RWPE1 (cell line): Measurements from ENCODE around the gene CRYBA4.

Source experiments
- CTCF ChIA-PET: fragments of 350-600 bp; sonication (Branson Sonifier 250); formaldehyde crosslinking; extraction: SDS; loops from one replicate; lab custom pipeline; 2021; lab: Yijun Ruan, JAX
- POLR2A ChIA-PET: fragments of 400-600 bp; formaldehyde crosslinking; extraction: SDS; loops from one replicate; lab custom pipeline; 2020; ENCODE audit warnings: antibody characterized with exemption; ENCODE audit not compliant: low non-redundant PET; lab: Yijun Ruan, JAX
- DNase-seq: peaks from one replicate; pipeline ENCODE4 v3.0.0; 2012; ENCODE audit warnings: low spot score
- H3K27ac ChIP-seq: fragments of 450-650 bp; 2 replicates; pipeline ENCODE4 v1.5.1; 2017
- TF ChIP-seq, protein P1 (sequence below): fragments of 450-650 bp; conservative IDR thresholded peaks from 2 replicates; pipeline ENCODE4 v1.5.1; 2017; ENCODE audit warnings: low read depth, mild to moderate bottlenecking

The CRYBA4 gene

DNA sequence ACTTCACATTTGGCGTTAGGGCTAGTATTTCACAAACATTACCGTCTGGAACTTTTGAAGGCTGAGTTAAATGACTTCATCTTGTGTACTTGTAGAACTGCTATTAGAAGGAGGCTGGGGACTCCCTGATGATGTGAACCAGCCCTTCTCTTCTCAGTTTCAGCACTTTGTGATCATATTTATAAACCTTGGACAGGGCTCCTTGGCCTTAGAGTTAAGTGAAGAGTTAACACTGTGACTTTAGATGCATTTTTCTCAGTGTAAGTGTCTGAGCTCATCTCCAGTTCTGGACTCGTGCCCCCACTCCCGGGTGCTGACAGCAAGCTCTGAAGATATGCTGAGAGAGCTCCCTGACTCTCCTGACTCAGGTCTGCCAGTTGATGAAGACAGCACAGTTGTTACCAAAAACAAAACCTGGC, 44.1 kb downstream of the CRYBA4 start:
- no peak overlapping the region for H3K27ac ChIP-seq
- ChIA-PET POLR2A (no interaction called here), CTCF (interaction anchor here (0.6 to 1.3 kb wide), 5 partner anchors 16 to 289 kb away, joined by 3 to 5 read pairs (median 3); no protein-coding TSS in a partner anchor)
- TF ChIP-seq, protein P1, sequence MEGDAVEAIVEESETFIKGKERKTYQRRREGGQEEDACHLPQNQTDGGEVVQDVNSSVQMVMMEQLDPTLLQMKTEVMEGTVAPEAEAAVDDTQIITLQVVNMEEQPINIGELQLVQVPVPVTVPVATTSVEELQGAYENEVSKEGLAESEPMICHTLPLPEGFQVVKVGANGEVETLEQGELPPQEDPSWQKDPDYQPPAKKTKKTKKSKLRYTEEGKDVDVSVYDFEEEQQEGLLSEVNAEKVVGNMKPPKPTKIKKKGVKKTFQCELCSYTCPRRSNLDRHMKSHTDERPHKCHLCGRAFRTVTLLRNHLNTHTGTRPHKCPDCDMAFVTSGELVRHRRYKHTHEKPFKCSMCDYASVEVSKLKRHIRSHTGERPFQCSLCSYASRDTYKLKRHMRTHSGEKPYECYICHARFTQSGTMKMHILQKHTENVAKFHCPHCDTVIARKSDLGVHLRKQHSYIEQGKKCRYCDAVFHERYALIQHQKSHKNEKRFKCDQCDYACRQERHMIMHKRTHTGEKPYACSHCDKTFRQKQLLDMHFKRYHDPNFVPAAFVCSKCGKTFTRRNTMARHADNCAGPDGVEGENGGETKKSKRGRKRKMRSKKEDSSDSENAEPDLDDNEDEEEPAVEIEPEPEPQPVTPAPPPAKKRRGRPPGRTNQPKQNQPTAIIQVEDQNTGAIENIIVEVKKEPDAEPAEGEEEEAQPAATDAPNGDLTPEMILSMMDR, result no peak; the same call in 1 of the 2 replicates
- DNase-seq, result no peak

DNA sequence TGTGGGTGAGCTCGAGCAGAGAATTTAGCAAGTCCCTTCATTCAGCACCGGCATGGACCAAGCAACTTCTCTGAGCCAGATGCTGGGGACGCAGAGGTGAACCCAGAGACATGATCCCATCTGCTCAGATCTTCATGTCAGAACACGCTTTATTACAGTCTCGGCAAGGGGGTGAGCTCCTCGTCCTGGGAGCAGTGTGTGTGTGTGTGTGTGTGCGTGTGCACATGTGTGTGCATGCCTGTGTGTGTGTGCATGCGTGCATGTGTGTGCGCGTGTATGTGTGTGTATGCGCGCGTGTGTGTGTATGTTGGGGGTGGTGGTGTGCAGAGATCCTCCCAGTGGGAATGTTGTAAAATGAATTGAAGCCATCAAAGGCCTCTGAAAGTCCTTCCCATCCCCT, 45.4 kb downstream of the CRYBA4 start:
- no peak overlapping the region for H3K27ac ChIP-seq
- TF ChIP-seq, protein P1, result no peak
- DNase-seq, result no peak
- ChIA-PET CTCF (no interaction called here), POLR2A (no interaction called here)

DNA sequence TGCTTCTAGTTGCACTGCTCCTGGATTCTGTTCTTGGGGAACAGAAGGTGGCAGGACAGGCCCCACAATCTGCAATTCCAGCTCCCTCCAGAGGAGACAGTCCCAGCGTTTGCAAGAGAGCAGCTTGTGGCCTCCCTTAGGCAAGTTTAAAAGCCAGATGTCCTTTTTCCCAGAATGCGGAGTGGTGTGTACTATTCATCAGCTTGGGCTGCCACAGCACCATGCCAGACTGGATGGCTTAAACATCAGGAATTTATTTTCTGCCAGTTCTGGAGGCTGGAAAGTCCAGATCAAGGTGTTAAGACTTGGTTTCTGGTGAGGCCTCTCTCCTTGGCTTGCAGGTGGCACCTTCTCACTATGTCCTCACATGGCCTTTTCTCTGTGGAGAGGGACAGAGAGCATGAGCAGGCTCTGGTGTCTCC, 47.3 kb downstream of the CRYBA4 start:
- CTCF ChIA-PET, result no interaction called here
- TF ChIP-seq, protein P1, result peak; percentile 22; the same call in 1 of the 2 replicates
- H3K27ac ChIP-seq, result no peak overlapping the region
- POLR2A ChIA-PET, result no interaction called here
- no peak for DNase-seq

DNA sequence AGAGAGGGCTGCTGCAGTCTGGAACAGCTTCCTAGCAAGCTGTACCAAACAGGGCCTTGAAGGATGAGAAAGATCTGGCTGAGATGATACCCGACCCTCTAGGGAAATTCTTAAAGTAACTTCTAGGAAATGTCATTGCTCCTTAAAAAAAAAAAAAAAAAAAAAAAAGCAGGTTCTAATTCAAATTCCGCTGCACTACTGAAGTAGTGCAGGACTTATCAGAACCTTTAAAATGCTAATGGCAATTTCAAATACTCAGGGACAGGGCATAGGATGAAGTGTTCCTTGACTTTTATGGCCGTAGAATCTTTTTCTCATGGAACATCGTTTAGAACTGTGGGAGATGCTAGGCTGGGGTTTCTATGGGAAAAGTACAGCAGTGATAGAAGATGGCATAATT, 48.7 kb downstream of the CRYBA4 start:
- TF ChIP-seq, protein P1, result no peak
- POLR2A ChIA-PET, result no interaction called here
- no peak overlapping the region for H3K27ac ChIP-seq
- CTCF ChIA-PET, result no interaction called here
- DNase-seq, result no peak

DNA sequence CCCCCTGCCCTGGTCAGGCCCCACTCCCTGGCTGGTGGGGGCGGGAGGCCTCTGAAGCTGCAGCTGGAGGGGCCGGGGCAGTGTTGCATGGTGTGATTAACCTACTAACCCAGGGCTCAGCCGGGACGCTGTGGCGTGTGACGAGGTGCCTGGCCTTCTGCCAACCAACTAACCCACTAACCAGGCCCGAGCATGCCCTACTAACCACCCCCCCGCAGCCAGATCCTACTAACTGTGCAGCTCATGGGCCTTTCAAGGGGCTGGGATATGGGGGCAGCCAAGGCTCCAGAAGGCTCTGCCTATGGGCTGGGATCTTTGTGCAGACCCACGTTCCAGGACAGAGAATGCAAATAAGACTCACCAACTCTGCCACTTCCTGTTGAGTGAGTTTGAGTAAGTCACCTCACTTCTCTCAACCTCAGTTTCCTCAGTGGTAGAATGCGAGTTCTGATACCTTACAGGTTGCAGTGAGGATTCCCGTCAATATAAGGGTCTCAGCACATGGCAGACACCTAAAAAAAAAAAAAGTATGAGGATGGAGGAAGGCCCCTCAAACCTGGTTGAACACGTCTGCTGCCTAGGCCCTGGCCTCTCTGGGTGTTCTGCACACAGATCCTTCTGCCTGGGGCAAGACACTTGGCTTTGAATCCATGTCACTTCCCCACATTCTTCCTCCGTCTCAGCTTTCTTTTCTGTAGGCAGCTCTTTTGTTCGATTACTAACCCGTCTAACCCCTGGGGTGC, 49.7 kb downstream of the CRYBA4 start:
- peak; percentile 43 for DNase-seq
- ChIA-PET POLR2A (interaction anchor here (1.0 kb wide), 1 partner anchor 10 kb away, joined by 3 read pairs; no protein-coding TSS in a partner anchor), CTCF (interaction anchor here (0.5 to 0.6 kb wide), 2 partner anchors 191 to 688 kb away, joined by 4 read pairs; no protein-coding TSS in a partner anchor)
- TF ChIP-seq, protein P1, result no peak
- peak overlapping the region; percentile 100 for H3K27ac ChIP-seq

DNA sequence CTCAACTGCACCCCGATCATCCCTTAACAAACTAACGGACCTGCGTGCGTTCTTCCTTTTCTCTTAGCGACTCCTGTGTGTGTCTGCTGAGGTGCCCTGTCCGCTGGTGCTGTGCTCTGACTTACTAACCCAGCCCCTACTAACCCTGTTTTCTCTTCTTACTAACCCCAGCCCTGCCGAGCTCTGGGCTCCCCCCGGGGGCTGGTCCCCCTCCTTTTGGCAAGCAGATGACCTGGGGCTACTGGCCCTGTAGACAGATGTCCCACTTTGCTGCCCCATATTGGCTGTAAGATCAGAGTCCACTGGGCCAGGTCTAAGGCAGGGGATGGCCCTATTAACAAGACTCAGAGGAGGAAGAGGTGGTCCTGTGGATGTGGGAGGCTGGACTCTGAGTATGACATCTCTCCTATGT, 50.3 kb downstream of the CRYBA4 start:
- DNase-seq, result no peak
- CTCF ChIA-PET, result interaction anchor here (0.5 to 0.6 kb wide), 3 partner anchors 65 to 687 kb away, joined by 3 to 4 read pairs (median 4); no protein-coding TSS in a partner anchor
- POLR2A ChIA-PET, result interaction anchor here (1.0 kb wide), 1 partner anchor 11 kb away, joined by 3 read pairs; no protein-coding TSS in a partner anchor
- H3K27ac ChIP-seq, result peak overlapping the region; percentile 100
- TF ChIP-seq, protein P1, result no peak
